Activated CD8-positive, alpha-beta memory T cell treated with anti-CD3 and anti-CD28 coated beads for 36 hours (primary cell): ENCODE measurements around the gene NCAPG. TPM values are rescaled to one million over a fixed set of nuclear protein-coding genes. Genes with fewer than 3 reads are reported as not detected.

Experiments used
- CTCF ChIA-PET: fragments of 350-600 bp; sonication (Branson Sonifier 250); formaldehyde crosslinking; loops from one replicate; lab custom pipeline; 2021; ENCODE audit warnings: antibody characterized with exemption; lab: Charles Lee
- POLR2A ChIA-PET: fragments of 350-600 bp; sonication (Branson Sonifier 250); formaldehyde crosslinking; loops from one replicate; lab custom pipeline; 2021; ENCODE audit warnings: antibody characterized with exemption; lab: Charles Lee
- total RNA-seq, 2 experiments: library from RNA; stranded (reverse); gene quantifications; one replicate each; pipeline ENCODE4 v1.2.3, GENCODE V29; 2021

NCAPG gene
- total RNA-seq, result 10 to 100 TPM; 51.0 to 55.6 TPM

GRCh38 chr4:17810260-17811077 is at the start of gene NCAPG, which contains the start of gene DCAF16:
TSS of gene NCAPG (plus strand) at chr4:17810979. CDS start at chr4:17811078, 99 bp downstream.
TSS of gene DCAF16 (minus strand) at chr4:17810757. CDS start at chr4:17804141, 6,616 bp downstream.
- ChIA-PET CTCF (interaction anchor here (0.6 to 1.6 kb wide), 5 partner anchors 11 to 261 kb away, joined by 3 to 4 read pairs (median 3); partner anchors contain the start of gene MED28), POLR2A (interaction anchor here (0.6 to 1.3 kb wide), 5 partner anchors 17 to 1882 kb away, joined by 3 to 4 read pairs (median 3); partner anchors contain the start of genes LAP3 and MED28)

- POLR2A ChIA-PET, result no interaction called here
- CTCF ChIA-PET, result no interaction called here
Measured at GRCh38 chr4:17761062-17761461, 49.7 kb upstream of the NCAPG start.

GRCh38 chr4:17762726-17763125 is 48.1 kb upstream of the NCAPG start:
- POLR2A ChIA-PET, result no interaction called here
- CTCF ChIA-PET, result no interaction called here

GRCh38 chr4:17763416-17763815 is 47.4 kb upstream of the NCAPG start:
- POLR2A ChIA-PET, result no interaction called here
- CTCF ChIA-PET, result no interaction called here

- ChIA-PET CTCF (no interaction called here), POLR2A (no interaction called here)
Measured at GRCh38 chr4:17763931-17764330, 46.8 kb upstream of the NCAPG start.

- POLR2A ChIA-PET, result no interaction called here
Measured at GRCh38 chr4:17765514-17766286, 45.1 kb upstream of the NCAPG start.

GRCh38 chr4:17766826-17767458 is 43.8 kb upstream of the NCAPG start:
- CTCF ChIA-PET, result no interaction called here
- POLR2A ChIA-PET, result no interaction called here

More at GRCh38 chr4:17765514-17766286, 45.1 kb upstream of the NCAPG start:
- CTCF ChIA-PET, result interaction anchor here (0.6 kb wide), 1 partner anchor 36 kb away, joined by 3 read pairs; no protein-coding TSS in a partner anchor

DNA sequence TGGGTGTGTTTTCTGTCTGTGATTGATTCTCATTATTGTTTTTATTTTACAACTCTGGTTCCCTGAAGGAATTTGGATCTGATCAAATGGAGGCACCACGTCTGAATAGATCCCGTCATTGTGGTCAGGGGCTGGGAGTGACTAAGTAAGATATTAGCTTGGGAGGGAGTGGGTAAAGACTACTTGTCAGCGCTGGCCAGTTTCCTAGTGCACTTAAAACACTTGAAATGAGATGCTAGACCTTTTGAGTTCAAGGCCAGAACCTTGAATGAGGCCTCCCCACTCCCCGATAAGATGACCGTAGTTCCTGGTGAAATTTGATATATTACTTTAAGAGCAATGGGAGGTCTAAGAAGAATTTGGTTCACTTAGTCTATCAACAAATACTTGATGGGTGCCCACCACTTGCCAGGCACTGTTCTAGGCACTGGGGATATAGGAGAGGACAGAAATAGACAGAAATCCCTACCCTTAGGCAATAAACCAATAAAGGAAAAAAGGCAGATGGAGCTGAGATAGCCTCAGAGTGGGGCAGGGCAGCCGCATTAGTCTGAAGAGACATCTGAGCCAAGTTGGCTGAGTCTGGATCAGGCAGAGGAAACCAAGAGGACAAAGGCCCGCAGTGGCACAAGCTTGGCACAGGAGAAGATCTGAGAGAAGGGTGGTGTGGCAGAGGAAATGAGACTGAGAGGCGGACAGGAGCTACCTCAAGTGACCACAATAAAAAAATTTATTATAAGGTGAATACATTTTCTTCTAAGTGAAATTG is 41.2 kb upstream of the NCAPG start:
- ChIA-PET POLR2A (no interaction called here), CTCF (no interaction called here)

- POLR2A ChIA-PET, result no interaction called here
- CTCF ChIA-PET, result no interaction called here
Measured at GRCh38 chr4:17770845-17771244, 39.9 kb upstream of the NCAPG start.

DNA sequence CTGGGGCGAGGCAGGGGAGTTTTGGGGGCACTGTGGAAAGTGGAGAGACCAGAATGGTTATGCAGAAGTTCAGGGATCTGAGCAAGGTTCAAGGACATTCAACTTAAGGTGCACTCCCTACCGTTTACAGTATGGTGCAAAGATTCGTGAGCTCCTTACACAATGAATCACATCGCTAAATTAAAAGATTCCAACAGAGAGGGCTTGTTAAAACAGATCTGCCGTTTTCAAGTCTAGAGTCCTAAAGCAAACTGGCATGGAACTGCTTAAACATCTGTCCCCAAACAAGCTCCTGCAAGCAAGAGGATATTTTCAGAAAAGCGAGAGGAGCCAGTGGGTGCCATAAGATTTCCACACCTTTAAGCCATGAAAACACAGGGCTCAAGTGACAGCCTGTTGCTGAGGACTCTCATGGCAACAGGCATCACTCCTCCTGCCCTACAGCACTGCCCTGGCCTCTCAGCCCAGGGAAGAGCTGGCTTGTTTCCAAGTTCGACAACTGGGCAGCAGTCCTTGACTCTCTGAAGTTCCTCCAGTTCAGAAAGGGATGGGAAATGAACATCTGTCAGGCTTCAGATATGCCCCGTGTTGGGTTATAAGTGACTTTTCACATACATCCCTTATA is 39.4 kb upstream of the NCAPG start:
- POLR2A ChIA-PET, result no interaction called here

DNA sequence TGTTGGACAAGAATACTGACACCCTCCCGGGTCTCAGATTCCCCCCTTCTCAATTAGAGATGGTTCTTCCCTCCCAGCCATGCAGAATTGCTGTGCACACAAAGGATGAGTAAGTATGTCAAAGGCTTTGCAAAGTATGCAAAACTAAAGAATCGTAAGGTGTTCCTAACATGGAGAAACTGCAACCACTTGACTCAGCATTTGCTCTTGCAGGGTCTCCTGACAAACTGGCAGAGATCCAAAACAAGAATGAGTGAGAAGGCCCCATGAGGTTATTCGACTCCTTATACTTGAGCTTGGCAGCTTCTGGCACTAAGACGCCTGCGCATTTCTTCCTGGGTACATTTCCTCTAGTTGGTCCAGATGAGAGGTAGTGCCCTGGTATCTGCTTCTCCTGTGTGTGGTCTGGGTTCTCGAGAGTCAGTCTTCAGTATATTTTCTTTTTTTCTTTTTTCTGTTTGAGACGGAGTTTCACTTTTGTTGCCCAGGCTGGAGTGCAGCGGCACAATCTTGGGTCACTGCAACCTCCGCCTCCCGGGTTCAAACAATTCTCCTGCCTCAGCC is 37.6 kb upstream of the NCAPG start:
- CTCF ChIA-PET, result no interaction called here
- POLR2A ChIA-PET, result no interaction called here

More for the DNA sequence above, 39.4 kb upstream of the NCAPG start:
- CTCF ChIA-PET, result no interaction called here

DNA sequence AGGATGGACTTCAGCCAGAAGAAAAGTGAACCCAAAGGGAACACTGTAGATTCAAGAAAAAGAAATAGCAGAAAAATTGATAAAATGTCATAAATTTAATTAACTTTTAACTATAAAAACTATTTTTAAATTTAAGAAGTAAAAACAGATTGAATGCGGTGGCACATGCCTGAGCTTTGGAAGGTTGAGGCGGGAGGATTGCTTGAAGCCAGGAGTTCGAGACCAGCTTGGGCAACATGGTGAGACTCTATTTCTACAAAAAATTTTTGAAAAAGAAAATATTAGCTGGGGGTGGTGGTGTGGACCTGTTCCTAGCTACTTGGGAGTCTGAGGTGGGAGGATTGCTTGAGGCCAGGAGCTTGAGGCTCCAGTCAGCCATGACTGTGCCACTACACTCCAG is 32.3 kb upstream of the NCAPG start:
- POLR2A ChIA-PET, result no interaction called here
- CTCF ChIA-PET, result no interaction called here

DNA sequence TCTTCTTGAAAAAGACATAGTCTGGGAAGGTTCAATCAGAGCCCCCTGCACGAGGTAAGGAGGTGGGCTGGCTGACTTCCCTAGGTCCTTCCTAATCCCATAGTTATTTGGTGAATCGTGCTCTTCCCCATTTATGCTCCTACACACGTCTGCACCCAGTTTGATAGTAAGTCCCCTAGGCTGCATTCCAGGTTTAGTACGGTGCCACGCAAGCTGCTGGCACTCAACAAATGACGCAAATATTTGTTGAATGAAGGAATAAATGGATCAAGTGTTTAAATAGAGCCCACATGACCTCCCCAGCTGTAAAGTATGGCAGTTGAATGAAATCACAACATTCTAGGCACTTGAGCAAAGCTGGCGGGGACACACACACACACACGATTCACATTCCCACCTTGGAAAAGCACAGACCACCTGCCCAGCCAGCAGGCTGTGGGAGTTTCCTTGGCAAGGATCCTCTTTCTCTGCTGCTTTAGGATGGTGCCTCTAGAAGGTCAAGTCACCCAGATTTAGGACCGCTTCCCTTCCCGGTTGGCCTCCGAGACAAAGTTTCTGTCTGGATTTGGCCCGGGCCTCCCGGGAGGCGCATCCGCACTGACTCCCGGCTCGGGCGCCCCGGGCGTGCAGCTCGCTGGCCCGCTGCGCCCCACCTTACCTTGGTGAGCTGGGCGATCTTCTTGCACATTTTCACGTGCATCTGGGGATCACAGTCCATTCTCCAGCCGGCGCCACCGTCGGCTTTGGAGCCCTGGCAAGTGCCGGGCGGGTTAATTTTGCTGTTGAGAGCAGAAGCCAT is 30.1 kb upstream of the NCAPG start:
- POLR2A ChIA-PET, result no interaction called here
- CTCF ChIA-PET, result no interaction called here

DNA sequence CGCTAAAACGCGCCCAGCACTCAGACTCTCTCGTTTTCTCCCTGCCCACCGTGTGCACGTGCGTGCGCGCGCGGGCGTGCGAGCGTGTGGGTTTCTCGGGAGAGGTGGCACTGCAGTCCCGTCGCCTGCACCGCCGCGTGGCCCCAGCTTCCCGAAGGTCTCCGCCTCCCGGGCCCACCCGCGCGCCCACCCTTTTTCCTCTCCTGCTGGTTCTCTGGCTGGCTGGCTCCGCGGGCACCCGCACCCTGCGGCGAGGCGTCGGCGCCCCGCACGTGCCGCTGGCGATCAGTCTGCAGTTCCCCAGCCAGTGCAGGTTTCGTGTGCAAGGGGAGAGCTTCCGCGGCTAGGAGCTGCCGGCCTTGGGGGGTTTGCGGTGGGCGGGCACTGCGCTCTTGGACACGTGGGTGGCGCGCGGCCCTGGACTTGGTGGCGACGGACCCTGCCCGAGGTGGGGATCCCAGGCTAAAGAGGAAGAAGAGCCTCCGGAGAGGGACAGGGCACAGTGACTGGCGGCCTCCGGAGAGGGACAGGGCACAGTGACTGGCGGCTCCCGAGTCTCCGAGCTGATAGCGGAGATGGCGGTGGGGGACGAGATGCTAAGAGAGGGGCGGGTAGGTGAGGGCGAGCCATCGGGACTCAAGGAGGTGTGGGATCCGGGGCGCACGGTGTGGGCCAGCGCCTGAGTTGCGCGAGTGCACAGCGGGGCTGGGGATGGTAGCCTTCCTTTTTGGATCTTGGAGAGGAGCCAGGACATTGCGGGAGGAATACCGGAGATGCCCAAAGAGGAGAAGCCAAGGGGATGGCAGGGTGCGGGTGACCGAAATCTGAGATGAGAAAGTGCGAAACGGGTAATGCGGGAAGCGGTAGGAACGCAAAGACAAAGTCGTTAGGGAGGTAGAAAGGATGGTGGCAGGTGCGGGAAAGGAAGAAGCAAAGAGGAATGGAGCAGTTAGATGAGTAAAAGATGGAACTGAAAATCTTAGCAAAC is 29.2 kb upstream of the NCAPG start, which contains the start of gene FAM184B:
FAM184B (minus strand) TSS at position 322 of the 988 bp plus-strand sequence. CDS start 322 bp downstream, outside the sequence.
- POLR2A ChIA-PET, result no interaction called here

DNA sequence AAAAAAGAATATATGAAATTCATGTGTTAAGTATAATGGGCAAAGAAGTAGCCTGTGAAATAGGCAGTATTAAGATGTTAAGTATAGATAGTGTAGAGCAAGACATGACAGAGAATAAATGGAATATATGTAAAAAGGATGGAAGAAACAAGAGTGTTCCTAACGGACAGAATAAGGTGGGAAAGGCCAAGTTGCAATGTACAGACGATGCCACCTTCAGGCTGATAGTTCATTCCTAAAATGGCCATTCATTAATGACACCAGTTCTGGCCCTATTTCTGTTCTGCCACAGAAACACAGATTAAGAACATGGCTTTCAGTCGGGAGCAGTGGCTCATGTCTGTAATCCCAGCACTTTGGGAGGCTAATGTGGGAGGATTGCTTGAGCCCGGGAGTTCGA is 24.9 kb upstream of the NCAPG start:
- POLR2A ChIA-PET, result no interaction called here
- CTCF ChIA-PET, result no interaction called here

More for the DNA sequence above, 29.2 kb upstream of the NCAPG start, which contains the start of gene FAM184B:
- CTCF ChIA-PET, result no interaction called here

DNA sequence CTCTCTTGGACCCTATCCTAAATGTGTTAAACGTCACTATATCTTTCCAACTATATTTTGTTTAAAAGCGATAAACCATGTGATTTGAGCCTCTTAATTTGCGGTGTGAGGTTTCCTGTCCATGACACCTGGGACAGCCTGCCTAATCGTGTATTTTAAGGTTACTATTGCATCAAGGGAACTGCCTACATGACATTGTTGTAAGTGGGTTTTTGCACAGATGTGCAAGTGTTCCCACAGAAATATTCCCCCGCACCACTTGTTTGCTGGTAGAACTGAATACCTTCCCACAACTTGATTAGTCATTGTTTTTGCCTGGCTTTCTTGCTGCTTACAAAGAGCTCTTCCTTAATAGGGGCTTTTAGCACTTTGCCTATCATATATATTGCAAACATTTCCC is 24.2 kb upstream of the NCAPG start:
- ChIA-PET CTCF (no interaction called here), POLR2A (no interaction called here)
